ENCODE results near the gene KIF26B. TPM values are rescaled to one million over a fixed set of nuclear protein-coding genes. Genes with fewer than 3 reads are reported as not detected.
A peak's percentile ranks its signal among the peaks of the same experiment; 100 is the strongest.

KIF26B gene
- total RNA-seq, 4 donors from 2014 or later: 0.20 to 0.79 (median 0.41) TPM; not detected in 1

DNA sequence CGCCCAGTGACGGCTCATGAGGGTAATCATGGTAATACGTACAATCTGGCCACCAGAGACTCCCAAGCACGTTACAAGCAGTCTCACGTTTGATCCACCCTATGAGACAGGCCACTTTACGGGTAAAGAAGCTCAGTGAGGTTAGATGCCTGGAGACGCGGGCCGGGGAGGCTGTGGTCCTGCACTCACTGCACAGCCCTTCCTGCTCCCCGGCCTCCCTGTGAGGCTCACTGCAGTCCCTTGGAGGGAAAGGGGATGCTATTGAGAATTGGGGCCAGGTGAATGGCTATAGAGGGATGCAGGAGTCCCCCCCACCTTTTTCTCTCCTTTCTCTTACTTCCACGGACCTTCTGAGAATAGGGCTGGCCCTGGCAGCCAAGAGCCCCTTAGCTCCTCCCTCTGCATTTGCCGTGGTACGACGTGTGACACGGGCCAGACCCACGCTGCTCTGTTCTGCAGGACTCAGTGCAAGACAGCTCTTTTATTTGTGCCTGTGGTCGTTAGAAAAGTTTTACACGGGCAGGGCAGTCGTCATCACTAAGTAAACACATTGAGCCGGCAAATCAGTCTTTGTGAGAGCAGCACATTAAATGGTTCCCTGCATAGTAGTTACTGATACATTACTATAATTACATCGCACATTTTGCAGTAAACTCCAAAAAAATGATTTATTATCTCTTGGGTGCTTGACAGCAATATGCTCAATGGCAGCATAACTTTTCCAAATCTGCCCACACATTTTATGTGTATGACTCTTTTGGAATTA lies 18.8 kb downstream of the KIF26B start:
- TF ChIP-seq POLR2AphosphoS5 (IDR thresholded peaks at IDR 0.05): peak in 2 of 3 donors; percentile 32 to 57
- no peak for TF ChIP-seq POLR2A (IDR thresholded peaks at IDR 0.05)
- 49 to 75% methylated on average over 12 to 21 of the region's 21 CpGs for WGBS, 2 donors (ENCODE audit: low coverage in 1 of 2)
- in situ Hi-C loops (cut with MboI; ENCODE audit: low pct_ligation_motif_present in 1 of 4, low pct_unique_long_range_greater_than_20kb in 1 of 4, low sequenced_read_pairs in 3 of 4): loop anchor here in 3 of 4 donors (25.0 kb wide), 1 partner anchor 1314 kb away; no protein-coding TSS in a partner anchor

DNA sequence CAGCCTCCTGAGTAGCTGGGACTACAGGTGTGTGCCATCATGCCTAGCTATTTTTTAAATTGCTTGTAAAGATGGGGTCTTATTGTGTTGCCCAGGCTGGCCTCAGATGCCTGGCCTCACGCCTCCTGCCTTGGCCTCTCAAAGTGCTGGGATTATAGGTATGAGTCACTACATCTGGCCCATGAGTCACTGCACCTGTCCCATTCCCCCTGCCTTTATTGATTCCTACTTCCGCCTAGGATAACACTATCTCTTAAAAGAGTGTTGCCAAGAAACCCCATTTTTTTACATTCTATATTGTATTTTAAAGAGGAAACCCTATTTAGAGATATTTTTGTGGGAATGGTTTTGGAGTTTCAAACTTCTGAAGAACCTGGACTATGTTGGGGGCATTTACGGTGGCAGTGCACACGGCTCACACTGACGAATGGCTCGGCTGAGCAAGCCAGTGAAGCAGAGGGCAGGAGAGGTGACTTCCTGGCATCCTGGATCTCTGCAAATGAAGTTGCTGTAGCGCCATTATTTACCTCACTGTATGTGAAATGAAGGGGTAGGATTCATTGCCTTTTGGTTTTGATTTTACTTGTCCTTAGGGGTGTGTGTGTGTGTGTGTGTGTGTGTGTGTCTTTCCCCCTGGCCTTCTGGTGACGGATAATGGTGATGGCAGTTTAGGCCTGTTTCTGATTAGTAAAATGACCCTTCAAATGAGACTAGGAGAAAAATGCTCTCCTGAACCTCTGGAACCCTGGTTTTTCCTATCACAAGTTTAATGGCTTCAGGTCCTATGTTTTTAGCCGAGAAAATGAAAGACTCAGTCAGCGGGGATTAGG lies 22.5 kb downstream of the KIF26B start:
- peaks cover 11% of the 10 kb centered on the region for H3K27me3 ChIP-seq
- no peaks in the 10 kb centered on the region for H3K9me3 ChIP-seq
- H3K4me3 ChIP-seq: no peak overlapping the region
- no peaks in the 10 kb centered on the region for H3K36me3 ChIP-seq
- in situ Hi-C loops (cut with MboI; ENCODE audit: low pct_ligation_motif_present in 1 of 4, low pct_unique_long_range_greater_than_20kb in 1 of 4, low sequenced_read_pairs in 3 of 4): no loop called here
- TF ChIP-seq POLR2AphosphoS5 (IDR thresholded peaks at IDR 0.05): no peak
- TF ChIP-seq, protein P1, sequence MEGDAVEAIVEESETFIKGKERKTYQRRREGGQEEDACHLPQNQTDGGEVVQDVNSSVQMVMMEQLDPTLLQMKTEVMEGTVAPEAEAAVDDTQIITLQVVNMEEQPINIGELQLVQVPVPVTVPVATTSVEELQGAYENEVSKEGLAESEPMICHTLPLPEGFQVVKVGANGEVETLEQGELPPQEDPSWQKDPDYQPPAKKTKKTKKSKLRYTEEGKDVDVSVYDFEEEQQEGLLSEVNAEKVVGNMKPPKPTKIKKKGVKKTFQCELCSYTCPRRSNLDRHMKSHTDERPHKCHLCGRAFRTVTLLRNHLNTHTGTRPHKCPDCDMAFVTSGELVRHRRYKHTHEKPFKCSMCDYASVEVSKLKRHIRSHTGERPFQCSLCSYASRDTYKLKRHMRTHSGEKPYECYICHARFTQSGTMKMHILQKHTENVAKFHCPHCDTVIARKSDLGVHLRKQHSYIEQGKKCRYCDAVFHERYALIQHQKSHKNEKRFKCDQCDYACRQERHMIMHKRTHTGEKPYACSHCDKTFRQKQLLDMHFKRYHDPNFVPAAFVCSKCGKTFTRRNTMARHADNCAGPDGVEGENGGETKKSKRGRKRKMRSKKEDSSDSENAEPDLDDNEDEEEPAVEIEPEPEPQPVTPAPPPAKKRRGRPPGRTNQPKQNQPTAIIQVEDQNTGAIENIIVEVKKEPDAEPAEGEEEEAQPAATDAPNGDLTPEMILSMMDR (IDR thresholded peaks at IDR 0.05): no peak
- WGBS, 2 donors (ENCODE audit: low coverage in 1 of 2): 76 to 77% methylated on average over 7 to 10 of the region's 10 CpGs
- H3K27ac ChIP-seq: no peak overlapping the region
- DNase-seq: no peak
- intact Hi-C loops (cut with DNase I; ENCODE audit: low total_unique reads): no loop called here
- peaks cover 0 to 7% (median 0%) of the 10 kb centered on the region in 4 donors for H3K4me1 ChIP-seq

More for the DNA sequence above, 18.8 kb downstream of the KIF26B start:
- intact Hi-C loops (cut with DNase I; ENCODE audit: low total_unique reads): no loop called here
- Histone ChIP-seq H3K9me3 (no peaks in the 10 kb centered on the region), H3K27me3 (peaks cover 11% of the 10 kb centered on the region), H3K4me3 (no peak overlapping the region), H3K4me1 (peaks cover 0 to 7% (median 0%) of the 10 kb centered on the region in 4 donors), H3K36me3 (no peaks in the 10 kb centered on the region), H3K27ac (peak overlapping the region in 1 of 4 donors; percentile 17)
- DNase-seq: peak; percentile 18

DNA sequence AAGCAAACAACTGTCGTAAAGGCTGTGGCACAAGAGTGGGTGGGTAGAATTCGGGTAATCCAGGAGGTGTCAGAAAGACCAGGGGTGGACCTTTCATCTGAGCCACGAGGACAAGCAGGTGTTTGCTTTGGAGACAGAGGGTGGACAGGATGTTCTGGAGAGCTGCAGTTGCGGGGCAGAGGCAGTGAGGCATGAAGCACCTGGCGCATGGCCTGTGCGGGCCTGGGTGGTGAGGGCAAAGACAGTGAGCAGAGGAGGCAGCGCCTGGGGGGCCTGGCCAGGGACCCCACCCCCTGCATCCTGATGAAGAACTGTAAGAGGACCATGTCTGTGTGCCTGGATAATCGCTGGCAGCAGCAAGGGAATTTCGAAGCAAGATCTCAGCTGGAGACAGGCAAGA lies 24.9 kb downstream of the KIF26B start:
- intact Hi-C loops (cut with DNase I; ENCODE audit: low total_unique reads): no loop called here
- 49 to 58% methylated on average over 7 to 9 of the region's 9 CpGs for WGBS, 2 donors (ENCODE audit: low coverage in 1 of 2)
- Histone ChIP-seq H3K9me3 (no peaks in the 10 kb centered on the region), H3K36me3 (no peaks in the 10 kb centered on the region), H3K4me3 (no peak overlapping the region), H3K4me1 (no peaks in the 10 kb centered on the region), H3K27ac (no peak overlapping the region), H3K27me3 (no peaks in the 10 kb centered on the region)
- no peak for TF ChIP-seq EP300 (IDR thresholded peaks at IDR 0.05; ENCODE audit: low read depth)
- TF ChIP-seq, protein P1 (IDR thresholded peaks at IDR 0.05): no peak
- in situ Hi-C loops (cut with MboI; ENCODE audit: low pct_ligation_motif_present in 1 of 4, low pct_unique_long_range_greater_than_20kb in 1 of 4, low sequenced_read_pairs in 3 of 4): no loop called here
- no peak for DNase-seq

DNA sequence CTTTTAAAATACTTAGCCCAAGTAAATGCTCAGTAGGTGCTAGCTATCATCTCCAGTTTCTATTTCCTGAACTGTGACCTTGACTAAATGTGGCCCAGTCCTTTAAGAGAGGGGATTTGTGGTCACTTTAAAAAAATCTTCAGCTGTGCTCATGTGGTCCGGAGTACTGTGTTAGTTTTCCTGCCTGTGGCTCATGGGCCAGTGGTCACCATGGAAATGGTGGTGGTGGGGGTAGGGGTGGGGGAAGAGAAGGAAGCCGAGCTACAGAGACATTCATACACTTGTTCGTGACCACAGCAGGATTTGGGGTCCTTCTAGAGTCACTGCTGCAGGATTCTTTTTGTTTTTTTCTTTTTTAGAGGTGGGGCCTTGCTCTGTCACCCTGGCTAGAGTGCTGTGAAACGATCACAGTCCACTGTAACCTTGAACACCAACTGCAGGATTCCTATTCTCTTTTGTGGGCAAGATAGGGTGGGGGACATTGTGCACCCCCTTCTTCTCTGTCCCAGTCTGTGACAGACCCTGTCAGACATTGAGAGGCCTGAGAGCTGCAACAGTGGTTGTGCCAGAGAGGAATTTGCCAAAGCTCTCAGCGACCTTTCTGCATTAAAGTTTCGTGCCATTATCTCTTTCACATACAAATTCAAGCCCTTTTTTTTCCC lies 25.8 kb downstream of the KIF26B start:
- no peak overlapping the region for H3K4me3 ChIP-seq
- no peak for DNase-seq
- H3K27me3 ChIP-seq: no peaks in the 10 kb centered on the region
- in situ Hi-C loops (cut with MboI; ENCODE audit: low pct_ligation_motif_present in 1 of 4, low pct_unique_long_range_greater_than_20kb in 1 of 4, low sequenced_read_pairs in 3 of 4) (no loop called here), intact Hi-C loops (cut with DNase I; ENCODE audit: low total_unique reads) (no loop called here)
- H3K36me3 ChIP-seq: no peaks in the 10 kb centered on the region
- TF ChIP-seq EP300 (IDR thresholded peaks at IDR 0.05; ENCODE audit: low read depth) (no peak), POLR2AphosphoS5 (IDR thresholded peaks at IDR 0.05) (no peak), POLR2A (IDR thresholded peaks at IDR 0.05) (no peak)
- TF ChIP-seq, protein P1 (IDR thresholded peaks at IDR 0.05): no peak
- no peaks in the 10 kb centered on the region for H3K4me1 ChIP-seq
- WGBS, 2 donors (ENCODE audit: low coverage in 1 of 2): 61 to 74% methylated on average over 4 to 6 of the region's 6 CpGs
- H3K27ac ChIP-seq: no peak overlapping the region
- no peaks in the 10 kb centered on the region for H3K9me3 ChIP-seq

All from transverse colon (tissue), 4 donors.